ENCODE results near the gene DNER. TPM values are rescaled to one million over a fixed set of nuclear protein-coding genes. Genes with fewer than 3 reads are reported as not detected.
"Not testable (repeated sequence)": the region's sequence is repeated elsewhere in the genome, so short reads cannot be mapped to it uniquely, and the experiment has no call there.

Gene DNER
- total RNA-seq, 4 donors from 2014 or later = 0.31 to 13.3 (median 6.3) TPM

DNA sequence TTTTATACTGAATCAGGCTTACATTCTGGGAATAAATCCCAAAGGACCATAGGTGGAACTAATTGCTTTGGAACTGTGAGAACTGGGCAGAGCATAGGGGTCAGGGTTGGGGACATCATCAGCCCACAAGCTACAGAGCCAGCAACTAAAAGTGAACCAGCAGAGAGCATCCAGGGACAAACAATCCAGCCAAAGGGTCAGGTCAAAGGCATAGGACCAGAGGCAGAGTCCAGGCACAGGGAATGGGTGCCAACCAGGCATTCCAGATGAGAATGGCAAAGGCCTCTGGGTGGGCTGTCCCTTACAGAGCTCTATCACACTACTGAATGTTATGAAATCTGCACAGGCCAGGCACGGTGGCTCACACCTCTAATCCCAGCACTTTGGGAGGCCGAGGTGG is 12.3 kb upstream of the DNER start:
- Histone ChIP-seq H3K4me3 (no peak overlapping the region), H3K36me3 (no peaks in the 10 kb centered on the region), H3K4me1 (no peaks in the 10 kb centered on the region), H3K27me3 (no peaks in the 10 kb centered on the region), H3K9me3 (no peaks in the 10 kb centered on the region), H3K27ac (no peak overlapping the region)
- no peak for TF ChIP-seq POLR2A (IDR thresholded peaks at IDR 0.05)
- TF ChIP-seq POLR2AphosphoS5 (IDR thresholded peaks at IDR 0.05) = no peak
- TF ChIP-seq CTCF (IDR thresholded peaks at IDR 0.05) = no peak
- TF ChIP-seq EP300 (IDR thresholded peaks at IDR 0.05) = no peak
- WGBS, 2 donors (ENCODE audit: low coverage in 1 of 2) = no CpG with 5 or more reads among the region's 2 CpGs
- no peak for ATAC-seq

DNA sequence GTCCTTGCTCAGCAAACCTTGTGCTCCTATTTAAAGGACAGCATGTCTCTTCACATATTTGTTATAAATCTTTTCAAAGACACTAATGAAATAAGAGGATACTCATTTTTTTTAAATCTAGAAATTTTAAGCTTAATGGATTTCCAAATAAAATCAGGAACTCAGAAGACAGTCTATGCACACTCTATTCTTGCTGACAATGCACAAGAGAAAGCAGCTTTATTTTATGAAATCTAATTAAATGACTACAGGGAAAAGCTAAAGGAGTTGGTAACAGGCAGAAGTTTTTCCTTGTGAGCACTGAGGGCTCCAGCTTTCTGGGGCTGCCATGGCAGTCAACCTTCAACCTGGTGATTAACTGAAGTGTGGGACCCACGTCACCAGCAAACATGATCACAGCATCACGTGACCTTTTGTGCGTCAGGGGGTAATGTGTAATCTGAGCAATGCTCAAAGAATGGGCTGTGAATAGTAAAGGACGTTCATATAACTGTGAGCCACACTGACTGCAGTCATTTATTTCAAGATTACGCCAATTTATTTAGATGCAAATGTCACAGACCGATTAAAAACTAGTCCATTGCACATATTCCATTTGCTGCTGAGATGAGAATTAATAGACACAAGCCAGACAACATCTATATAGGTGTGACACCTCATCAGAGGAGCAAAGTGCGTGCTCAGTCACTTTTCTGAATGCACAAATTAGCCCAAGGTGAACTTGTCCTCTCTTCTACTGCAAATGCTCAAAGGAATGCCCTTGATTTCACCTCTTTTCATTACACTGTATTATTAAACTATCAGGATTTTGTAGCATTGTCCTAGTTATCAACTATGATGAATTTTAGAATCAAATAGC is 11.6 kb upstream of the DNER start:
- no peak for ATAC-seq
- H3K9me3 ChIP-seq = no peaks in the 10 kb centered on the region
- no peak overlapping the region for H3K27ac ChIP-seq
- WGBS, 2 donors (ENCODE audit: low coverage in 1 of 2) = 71 to 73% methylated on average over 4 to 7 of the region's 7 CpGs
- H3K36me3 ChIP-seq = no peaks in the 10 kb centered on the region
- no peaks in the 10 kb centered on the region for H3K4me1 ChIP-seq
- no peaks in the 10 kb centered on the region for H3K27me3 ChIP-seq
- TF ChIP-seq POLR2A (IDR thresholded peaks at IDR 0.05) (no peak), CTCF (IDR thresholded peaks at IDR 0.05) (no peak), EP300 (IDR thresholded peaks at IDR 0.05) (no peak), POLR2AphosphoS5 (IDR thresholded peaks at IDR 0.05) (no peak)
- no peak overlapping the region for H3K4me3 ChIP-seq

DNA sequence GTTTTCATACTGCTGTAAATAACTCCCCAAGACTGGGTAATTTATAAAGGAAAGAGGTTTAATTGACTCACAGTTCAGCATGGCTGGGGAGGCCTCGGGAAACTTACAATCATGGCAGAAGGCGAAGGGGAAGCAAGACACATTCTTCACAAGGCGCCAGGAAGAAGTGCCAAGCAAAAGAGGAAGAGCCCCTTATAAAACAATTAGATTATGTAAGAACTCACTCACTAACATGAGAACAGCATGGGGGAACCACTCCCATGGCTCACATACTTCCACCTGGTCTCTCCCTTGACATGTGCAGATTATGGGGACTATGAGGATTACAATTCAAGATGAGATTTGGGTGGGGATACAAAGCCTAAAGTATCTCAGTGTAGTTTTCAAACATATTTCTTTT is 8.8 kb upstream of the DNER start:
- not testable (repeated sequence) for H3K27ac ChIP-seq, H3K9me3 ChIP-seq, H3K36me3 ChIP-seq, ATAC-seq, H3K4me1 ChIP-seq, H3K4me3 ChIP-seq
- peaks cover 26% of the 10 kb centered on the region for H3K27me3 ChIP-seq
- WGBS, 2 donors (ENCODE audit: low coverage in 1 of 2) = 71 to 88% methylated on average over 1 to 3 of the region's 3 CpGs

DNA sequence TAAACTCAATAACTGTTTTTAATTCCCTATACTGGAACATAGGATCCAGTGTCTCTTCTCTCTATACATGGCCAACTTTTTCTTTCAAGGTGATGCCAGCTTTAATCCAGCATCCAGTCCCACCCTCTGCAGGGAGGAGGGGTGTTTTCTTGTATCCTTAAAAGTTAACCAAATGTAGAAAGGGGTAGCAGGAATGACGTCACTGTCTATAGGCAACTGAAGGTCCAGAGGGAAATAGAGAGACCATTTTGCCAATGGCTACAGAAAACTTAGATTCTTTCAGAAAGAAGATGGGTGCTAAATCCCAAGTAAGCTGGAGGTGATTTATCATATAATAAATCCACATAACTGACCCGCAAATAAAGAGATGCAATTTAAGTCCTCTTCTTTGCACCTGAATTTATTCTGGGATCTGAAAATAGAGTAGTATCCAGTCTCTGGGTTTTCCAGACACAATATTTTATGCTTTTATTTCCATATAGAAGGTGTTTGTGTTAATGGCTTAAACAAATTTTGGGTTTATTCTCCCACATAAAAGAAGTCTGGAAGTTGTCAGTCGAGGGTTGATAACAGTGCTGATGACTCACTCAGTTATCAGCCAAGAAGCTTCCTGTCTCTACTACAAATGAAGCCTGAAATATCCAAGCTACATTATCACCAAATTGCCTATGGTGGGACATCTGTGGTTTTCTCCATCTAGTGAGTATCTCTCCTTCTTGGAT is 5.7 kb upstream of the DNER start:
- Histone ChIP-seq H3K27ac (no peak overlapping the region), H3K9me3 (no peaks in the 10 kb centered on the region), H3K4me1 (peaks cover 0 to 4% (median 3%) of the 10 kb centered on the region in 3 donors), H3K4me3 (no peak overlapping the region), H3K36me3 (no peaks in the 10 kb centered on the region), H3K27me3 (peaks cover 57% of the 10 kb centered on the region)
- WGBS, 2 donors (ENCODE audit: low coverage in 1 of 2) = 60 to 67% methylated on average over 3 of the region's 3 CpGs
- TF ChIP-seq EP300 (IDR thresholded peaks at IDR 0.05) = no peak
- TF ChIP-seq POLR2A (IDR thresholded peaks at IDR 0.05) = no peak
- TF ChIP-seq CTCF (IDR thresholded peaks at IDR 0.05) = no peak
- TF ChIP-seq POLR2AphosphoS5 (IDR thresholded peaks at IDR 0.05) = no peak
- no peak for ATAC-seq

GRCh38 chr2:229718057-229718456 is 3.7 kb upstream of the DNER start:
- TF ChIP-seq CTCF (IDR thresholded peaks at IDR 0.05) (no peak), POLR2A (IDR thresholded peaks at IDR 0.05) (no peak)
- ATAC-seq = no peak
- H3K36me3 ChIP-seq = no peaks in the 10 kb centered on the region
- peaks cover 77% of the 10 kb centered on the region for H3K27me3 ChIP-seq
- H3K9me3 ChIP-seq = no peaks in the 10 kb centered on the region
- H3K27ac ChIP-seq = no peak overlapping the region
- 56% methylated on average over 1 of the region's 2 CpGs; no CpG with 5 or more reads in 1 of the 2 donors for WGBS, 2 donors (ENCODE audit: low coverage in 1 of 2)
- peaks cover 0 to 24% (median 13%) of the 10 kb centered on the region in 3 donors for H3K4me1 ChIP-seq
- no peak overlapping the region for H3K4me3 ChIP-seq
